BLaER1 treated with 17β-estradiol and CSF1 and Interleukin-3, amounts not matched to agents 10 nM and 100 nM (cell line): ENCODE results near the gene DMC1.

ENCODE experiments used
- H3K27ac ChIP-seq, 11 experiments: shearing (Covaris generic); formaldehyde crosslinking; 2 replicates each; pipeline ENCODE4 v1.8.1; 2022
- H3K27me3 ChIP-seq, 11 experiments: shearing (Covaris generic); formaldehyde crosslinking; 2 replicates each; pipeline ENCODE4 v1.8.1; 2022
- H3K36me3 ChIP-seq, 11 experiments: shearing (Covaris generic); formaldehyde crosslinking; 2 replicates each; pipeline ENCODE4 v1.8.1; 2022
- H3K4me1 ChIP-seq, 10 experiments: shearing (Covaris generic); formaldehyde crosslinking; 2 replicates each; pipeline ENCODE4 v1.8.1; 2022
- H3K4me2 ChIP-seq, 11 experiments: shearing (Covaris generic); formaldehyde crosslinking; 2 replicates each; pipeline ENCODE4 v1.8.1; 2022
- H3K4me3 ChIP-seq, 10 experiments: shearing (Covaris generic); formaldehyde crosslinking; 2 replicates each; pipeline ENCODE4 v1.8.1; 2022
- H3K9ac ChIP-seq, 11 experiments: shearing (Covaris generic); formaldehyde crosslinking; 2 replicates each; pipeline ENCODE4 v1.8.1; 2022
- H3K9me3 ChIP-seq, 11 experiments: shearing (Covaris generic); formaldehyde crosslinking; replicated peaks in 1 of 11; 2 replicates each; pipeline ENCODE4 v1.8.1; 2022
- H4K20me1 ChIP-seq, 11 experiments: shearing (Covaris generic); formaldehyde crosslinking; 2 replicates each; pipeline ENCODE4 v1.8.1; 2022
- Cebpa-rat ChIP-seq, 11 experiments: shearing (Covaris generic); IDR thresholded peaks; 2 replicates each; pipeline ENCODE4 v1.8.1; 2022

The DMC1 gene

DNA sequence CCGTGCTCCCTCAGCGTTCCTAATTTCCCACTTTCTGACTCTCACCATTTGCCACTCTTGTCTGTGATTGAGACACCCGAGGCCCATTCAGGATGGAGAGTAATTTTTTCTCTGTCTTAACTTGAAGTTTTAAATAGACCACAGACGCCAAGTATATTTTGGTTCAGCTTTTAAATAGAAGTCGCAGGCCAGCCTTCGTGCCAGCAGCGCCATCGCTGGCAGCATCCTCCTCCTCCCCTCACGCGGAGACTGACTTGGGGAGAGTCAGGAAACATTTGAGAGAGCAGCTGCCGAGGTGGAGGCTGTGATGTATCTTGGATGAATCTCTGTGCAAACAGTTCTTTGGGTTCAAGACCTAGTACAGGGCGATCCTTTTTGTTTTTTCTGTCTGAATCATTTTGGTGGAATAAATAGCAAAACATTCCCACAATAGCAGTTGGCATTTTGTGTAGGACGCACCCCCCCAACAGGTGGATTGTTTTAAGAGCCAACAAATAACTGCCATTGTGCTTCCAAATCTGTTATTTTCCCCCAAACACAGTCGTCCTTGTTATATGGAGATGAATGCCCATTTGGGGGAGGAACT lies 889 bp upstream of the DMC1 start:
- TF ChIP-seq Cebpa-rat (IDR thresholded peaks at IDR 0.05): no peak

GRCh38 chr22:38569181-38569971 lies 607 bp downstream of the DMC1 start:
- H3K4me2 ChIP-seq: peak overlapping the region; percentile 68 to 90 (median 86)
- H3K9ac ChIP-seq: peak overlapping the region in 9 of 11 experiments; percentile 51 to 87 (median 83); a peak in 17 of 22 replicates
- no peaks in the 10 kb centered on the region for H3K36me3 ChIP-seq
- TF ChIP-seq Cebpa-rat (IDR thresholded peaks at IDR 0.05): no peak
- H3K4me3 ChIP-seq: peak overlapping the region; percentile 39 to 66 (median 54); a peak in 19 of 20 replicates
- H3K4me1 ChIP-seq: peaks cover 11 to 24% (median 18%) of the 10 kb centered on the region in 10 experiments
- peak overlapping the region in 9 of 11 experiments; percentile 46 to 89 (median 84); a peak in 17 of 22 replicates for H3K27ac ChIP-seq
- H3K9me3 ChIP-seq: no peaks in the 10 kb centered on the region
- no peaks in the 10 kb centered on the region for H4K20me1 ChIP-seq
- H3K27me3 ChIP-seq: peaks cover 0 to 56% (median 0%) of the 10 kb centered on the region in 11 experiments; a peak in 6 of 22 replicates

More for the DNA sequence above, 889 bp upstream of the DMC1 start:
- Histone ChIP-seq H3K4me1 (peaks cover 11 to 24% (median 18%) of the 10 kb centered on the region in 10 experiments), H3K4me3 (peak overlapping the region; percentile 55 to 77 (median 70)), H3K9me3 (no peaks in the 10 kb centered on the region), H3K27me3 (peaks cover 0 to 41% (median 0%) of the 10 kb centered on the region in 11 experiments; a peak in 6 of 22 replicates), H3K4me2 (peak overlapping the region; percentile 84 to 99 (median 88)), H3K9ac (peak overlapping the region; percentile 6 to 88 (median 83); a peak in 19 of 22 replicates), H3K36me3 (no peaks in the 10 kb centered on the region), H4K20me1 (no peaks in the 10 kb centered on the region), H3K27ac (peak overlapping the region in 9 of 11 experiments; percentile 49 to 87 (median 82); a peak in 18 of 22 replicates)

DNA sequence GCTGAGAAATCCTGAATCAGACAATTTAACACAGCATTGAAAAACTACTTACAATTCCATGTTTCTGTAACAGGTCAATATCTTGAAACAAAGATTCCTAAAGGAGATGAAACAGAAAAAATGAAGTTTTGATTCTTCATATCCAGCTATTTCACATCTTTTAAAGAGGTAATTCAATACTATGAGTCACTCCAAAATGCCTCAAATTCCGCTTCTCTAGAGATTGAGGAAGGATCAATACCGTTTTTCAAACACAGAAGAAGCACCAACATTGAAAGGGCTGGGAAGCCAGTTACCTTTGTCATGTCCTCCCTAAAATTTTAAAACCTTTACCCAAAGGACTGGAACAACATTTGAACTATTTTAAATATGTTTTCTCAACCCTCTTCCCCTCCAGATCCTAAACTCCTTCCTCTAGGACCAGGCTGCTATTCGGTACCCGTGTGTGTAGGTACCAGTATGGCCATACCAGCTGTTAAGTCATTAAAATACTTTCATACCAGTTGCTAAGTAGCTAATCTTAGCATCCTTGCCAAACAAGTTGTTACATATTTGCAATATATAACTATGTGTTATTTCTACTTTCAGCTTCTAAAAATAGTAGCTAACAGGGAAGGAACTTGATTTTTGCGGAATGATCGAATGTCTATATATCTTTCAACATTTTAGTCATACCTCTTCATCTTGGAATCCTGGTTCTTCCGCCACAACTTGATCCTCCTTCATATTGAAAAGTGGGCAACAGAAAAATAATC lies 2.3 kb downstream of the DMC1 start:
- H4K20me1 ChIP-seq: no peaks in the 10 kb centered on the region
- H3K4me2 ChIP-seq: no peak overlapping the region
- H3K27ac ChIP-seq: no peak overlapping the region
- H3K9ac ChIP-seq: no peak overlapping the region
- no peaks in the 10 kb centered on the region for H3K9me3 ChIP-seq
- H3K27me3 ChIP-seq: peaks cover 0 to 69% (median 0%) of the 10 kb centered on the region in 11 experiments; a peak in 6 of 22 replicates
- no peak for TF ChIP-seq Cebpa-rat (IDR thresholded peaks at IDR 0.05)
- H3K4me3 ChIP-seq: no peak overlapping the region
- H3K4me1 ChIP-seq: peaks cover 11 to 24% (median 18%) of the 10 kb centered on the region in 10 experiments
- H3K36me3 ChIP-seq: no peaks in the 10 kb centered on the region

DNA sequence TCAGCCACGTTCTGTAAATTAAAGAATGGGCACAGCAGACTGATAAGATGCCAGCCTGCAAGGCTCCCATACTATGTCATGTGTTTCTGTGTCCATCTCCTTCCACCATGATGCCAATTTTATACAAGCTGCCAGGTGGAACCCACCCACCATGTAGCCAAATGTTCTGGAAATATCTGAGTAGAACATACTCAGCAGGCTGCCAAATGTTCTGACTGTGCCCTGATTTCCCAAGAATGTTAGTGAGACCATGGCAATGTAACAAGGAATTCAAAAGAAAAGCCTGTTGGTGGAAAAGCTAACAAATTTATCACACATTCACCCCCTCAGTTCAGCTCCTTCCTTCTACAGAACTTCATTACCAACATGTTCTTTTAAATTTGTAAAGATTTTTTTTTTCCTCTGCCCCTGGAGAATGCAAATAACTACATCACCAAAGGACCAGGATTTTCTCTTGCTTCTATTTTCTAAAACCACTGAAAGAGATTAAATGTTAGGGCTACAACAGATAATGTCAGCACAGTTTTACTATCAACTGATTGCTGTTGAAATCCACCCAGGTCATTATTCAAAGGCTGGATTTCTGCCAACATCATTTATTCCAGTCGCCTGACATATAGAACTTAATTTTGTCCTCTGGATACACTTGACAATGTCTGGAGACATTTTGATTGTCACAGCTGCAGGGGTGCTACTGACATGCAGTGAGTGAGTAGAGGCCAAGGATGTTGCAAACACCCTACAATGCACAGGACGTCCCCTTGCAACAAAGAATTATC lies 3.1 kb downstream of the DMC1 start:
- TF ChIP-seq Cebpa-rat (IDR thresholded peaks at IDR 0.05): no peak
- Histone ChIP-seq H4K20me1 (no peaks in the 10 kb centered on the region), H3K9me3 (no peaks in the 10 kb centered on the region), H3K4me3 (no peak overlapping the region), H3K27ac (no peak overlapping the region), H3K4me2 (no peak overlapping the region), H3K27me3 (peaks cover 0 to 74% (median 0%) of the 10 kb centered on the region in 11 experiments; a peak in 6 of 22 replicates), H3K9ac (no peak overlapping the region), H3K4me1 (peaks cover 11 to 23% (median 18%) of the 10 kb centered on the region in 10 experiments), H3K36me3 (no peaks in the 10 kb centered on the region)

GRCh38 chr22:38565441-38565840 lies 4.5 kb downstream of the DMC1 start:
- Histone ChIP-seq H3K36me3 (no peaks in the 10 kb centered on the region), H3K27ac (no peak overlapping the region), H3K4me2 (no peak overlapping the region), H3K9ac (no peak overlapping the region), H3K4me3 (no peak overlapping the region), H3K27me3 (peaks cover 0 to 87% (median 0%) of the 10 kb centered on the region in 11 experiments; a peak in 6 of 22 replicates), H4K20me1 (no peaks in the 10 kb centered on the region), H3K4me1 (peaks cover under 1 to 8% (median 7%) of the 10 kb centered on the region in 10 experiments; a peak in 14 of 20 replicates), H3K9me3 (no peaks in the 10 kb centered on the region)
- no peak for TF ChIP-seq Cebpa-rat (IDR thresholded peaks at IDR 0.05)

GRCh38 chr22:38564669-38565068 lies 5.3 kb downstream of the DMC1 start:
- H3K4me2 ChIP-seq: no peak overlapping the region
- no peaks in the 10 kb centered on the region for H4K20me1 ChIP-seq
- no peak overlapping the region for H3K9ac ChIP-seq
- peaks cover 0 to 5% (median 4%) of the 10 kb centered on the region in 10 experiments; a peak in 13 of 20 replicates for H3K4me1 ChIP-seq
- H3K36me3 ChIP-seq: no peaks in the 10 kb centered on the region
- no peak overlapping the region for H3K27ac ChIP-seq
- no peak overlapping the region for H3K4me3 ChIP-seq
- no peak for TF ChIP-seq Cebpa-rat (IDR thresholded peaks at IDR 0.05)
- no peaks in the 10 kb centered on the region for H3K9me3 ChIP-seq
- peaks cover 0 to 92% (median 0%) of the 10 kb centered on the region in 11 experiments; a peak in 6 of 22 replicates for H3K27me3 ChIP-seq

DNA sequence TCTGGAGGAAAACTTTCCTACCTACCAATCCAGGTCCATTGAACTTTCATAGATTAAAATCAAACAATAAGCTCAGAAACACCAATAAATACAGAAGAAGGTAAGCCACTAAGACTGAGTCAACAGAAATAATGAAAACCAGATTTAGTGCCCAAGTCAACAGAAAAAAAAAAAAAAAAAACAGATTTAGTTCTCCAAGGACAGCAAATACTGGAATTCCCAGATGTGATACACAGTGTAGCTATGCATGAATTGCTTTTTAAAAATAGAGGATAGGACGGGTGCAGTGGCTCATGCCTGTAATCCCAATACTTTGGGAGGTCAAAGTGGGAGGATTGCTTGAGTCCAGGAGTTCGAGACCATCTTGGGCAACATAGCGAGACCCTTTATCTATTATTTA lies 15.7 kb downstream of the DMC1 start:
- no peaks in the 10 kb centered on the region for H3K36me3 ChIP-seq
- H4K20me1 ChIP-seq: peaks cover 0 to 8% (median 0%) of the 10 kb centered on the region in 11 experiments; a peak in 4 of 22 replicates
- H3K9ac ChIP-seq: no peak overlapping the region
- H3K27me3 ChIP-seq: peaks cover 0 to 95% (median 0%) of the 10 kb centered on the region in 11 experiments; a peak in 6 of 22 replicates
- H3K4me2 ChIP-seq: peak overlapping the region in 8 of 11 experiments; percentile 16 to 48 (median 32); a peak in 12 of 22 replicates
- H3K4me1 ChIP-seq: peaks cover 5 to 19% (median 12%) of the 10 kb centered on the region in 10 experiments
- TF ChIP-seq Cebpa-rat (IDR thresholded peaks at IDR 0.05): no peak
- no peaks in the 10 kb centered on the region for H3K9me3 ChIP-seq
- no peak overlapping the region; a peak in 1 of 22 replicates for H3K27ac ChIP-seq
- H3K4me3 ChIP-seq: no peak overlapping the region
